NCI-H345 treated with DMSO at 0.1 percent for 48 hours (cell line): Measurements from ENCODE around the gene ODF2L.

Source experiments
- DNase-seq: peaks from one replicate; lab custom pipeline; 2025; ENCODE audit not compliant: unreplicated experiment; lab: John Stamatoyannopoulos, UW

ODF2L gene, protein sequence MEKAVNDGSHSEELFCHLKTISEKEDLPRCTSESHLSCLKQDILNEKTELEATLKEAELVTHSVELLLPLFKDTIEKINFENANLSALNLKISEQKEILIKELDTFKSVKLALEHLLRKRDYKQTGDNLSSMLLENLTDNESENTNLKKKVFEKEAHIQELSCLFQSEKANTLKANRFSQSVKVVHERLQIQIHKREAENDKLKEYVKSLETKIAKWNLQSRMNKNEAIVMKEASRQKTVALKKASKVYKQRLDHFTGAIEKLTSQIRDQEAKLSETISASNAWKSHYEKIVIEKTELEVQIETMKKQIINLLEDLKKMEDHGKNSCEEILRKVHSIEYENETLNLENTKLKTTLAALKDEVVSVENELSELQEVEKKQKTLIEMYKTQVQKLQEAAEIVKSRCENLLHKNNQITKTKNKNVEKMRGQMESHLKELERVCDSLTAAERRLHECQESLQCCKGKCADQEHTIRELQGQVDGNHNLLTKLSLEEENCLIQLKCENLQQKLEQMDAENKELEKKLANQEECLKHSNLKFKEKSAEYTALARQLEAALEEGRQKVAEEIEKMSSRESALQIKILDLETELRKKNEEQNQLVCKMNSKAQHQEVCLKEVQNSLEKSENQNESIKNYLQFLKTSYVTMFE

DNA sequence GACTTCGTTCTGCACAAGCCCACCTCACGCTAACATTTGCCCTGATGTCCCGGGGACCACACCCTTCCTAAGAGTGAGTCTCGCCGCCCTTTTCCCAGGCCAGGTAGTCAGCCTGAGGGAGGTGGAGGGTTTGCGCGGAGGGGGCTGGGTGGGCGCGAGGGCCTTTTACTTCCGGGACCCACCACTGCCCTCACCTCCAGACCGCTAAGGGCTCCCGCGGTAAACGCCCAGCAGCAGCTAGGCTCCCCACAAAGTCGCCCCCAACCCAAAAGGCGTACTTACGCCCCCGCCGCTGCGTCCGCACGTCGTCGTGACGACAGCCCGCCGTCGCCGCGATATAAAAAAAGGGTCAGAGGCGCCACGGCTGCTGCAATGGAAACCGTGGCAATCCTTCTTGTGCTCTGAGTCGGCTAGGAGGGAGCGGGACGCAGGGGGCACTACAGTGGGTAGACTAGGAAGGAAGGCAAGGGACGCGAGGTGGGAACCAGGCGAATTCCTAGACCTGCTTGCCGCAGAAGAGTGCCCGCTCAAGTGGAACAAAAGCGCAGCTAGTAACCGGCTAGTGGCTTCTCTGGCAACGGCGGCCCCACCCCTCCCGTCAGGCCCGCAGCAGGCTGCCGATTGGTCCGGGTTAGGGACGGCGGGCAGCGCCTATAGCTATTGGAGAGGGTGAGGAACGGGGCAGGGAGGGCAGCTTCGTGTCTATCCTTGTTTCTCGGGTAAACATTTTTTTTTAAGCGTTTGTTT is at the start of gene ODF2L:
Gene ODF2L (minus strand): TSS at position 573 of the 747 bp plus-strand sequence. CDS start 9,296 bp downstream, outside the sequence.
- peak; percentile 73 for DNase-seq

DNA sequence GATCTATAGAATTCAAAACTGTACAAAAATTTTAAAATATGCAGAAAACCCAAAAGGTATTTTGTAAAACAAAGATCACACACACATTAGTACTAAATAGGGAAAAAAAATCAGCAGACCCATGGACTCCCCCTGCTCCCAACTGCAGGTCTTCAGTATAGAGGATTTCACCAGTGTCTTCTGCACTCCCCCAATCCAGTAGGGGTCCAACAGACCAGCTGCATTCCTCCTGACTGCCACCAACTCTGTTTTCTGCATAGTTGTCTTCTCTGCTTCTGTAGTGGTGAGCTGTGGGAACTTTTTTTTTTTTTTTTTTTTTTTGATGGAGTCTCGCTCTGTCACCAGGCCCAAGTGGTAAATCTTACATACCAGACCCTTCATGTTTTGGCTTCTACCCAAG is 49.8 kb upstream of the ODF2L start:
- no peak for DNase-seq

DNA sequence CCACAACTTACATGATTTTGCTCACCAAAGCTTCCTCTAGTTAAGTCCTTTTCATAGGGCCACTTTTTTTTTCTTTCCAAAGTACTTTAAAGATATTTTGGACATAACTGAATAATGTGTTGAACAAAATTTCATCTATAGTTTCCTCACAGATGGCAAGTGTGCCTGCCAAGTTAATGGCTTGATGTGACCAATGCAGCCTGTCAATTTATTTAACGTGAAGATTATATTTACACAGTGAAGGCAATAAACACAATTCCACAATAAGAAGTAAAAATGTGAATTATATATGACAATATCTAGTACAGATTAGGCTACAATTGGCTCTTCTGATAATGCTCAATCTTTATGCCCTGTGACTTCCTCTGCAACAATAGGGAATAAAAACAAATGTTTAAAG is 45.9 kb upstream of the ODF2L start:
- no peak for DNase-seq

DNA sequence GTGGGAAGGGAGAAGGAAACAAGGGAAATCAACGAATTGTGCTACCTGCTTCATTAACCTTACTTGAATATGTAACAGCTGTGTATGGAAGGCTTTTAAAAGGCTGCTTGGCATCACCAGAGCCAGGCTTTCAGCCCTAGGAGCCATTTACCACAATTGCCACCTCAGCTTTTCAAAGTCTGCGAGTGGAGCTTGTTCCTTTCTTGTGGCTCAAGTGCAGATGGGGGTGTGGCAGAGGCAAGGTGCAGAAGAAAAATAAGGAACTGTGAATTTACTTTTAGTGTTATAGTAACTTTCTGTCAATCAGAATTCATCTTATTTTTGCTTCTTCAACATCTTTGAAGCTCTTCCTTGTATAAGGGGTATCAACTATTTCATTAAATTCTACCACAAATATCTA is 45.5 kb upstream of the ODF2L start:
- DNase-seq: no peak

DNA sequence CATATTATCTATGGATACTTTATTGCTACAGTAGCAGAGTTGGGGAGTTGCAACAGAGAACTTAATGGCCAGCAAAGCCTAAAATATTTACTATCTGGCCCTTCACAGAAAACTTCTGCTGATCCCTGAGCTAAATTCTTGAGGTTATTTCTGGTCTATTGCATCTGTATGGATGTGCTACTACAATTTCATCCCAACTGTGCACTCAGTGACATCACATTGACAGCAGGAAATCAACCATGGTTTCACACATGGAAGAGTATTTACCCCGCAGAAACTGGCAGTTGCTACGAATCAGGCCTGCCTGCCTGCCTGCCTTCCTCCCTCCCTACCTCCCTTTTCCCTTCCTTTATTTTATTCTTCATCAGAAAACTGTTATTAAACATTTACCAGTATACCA is 39.9 kb upstream of the ODF2L start:
- peak; percentile 27 for DNase-seq

DNA sequence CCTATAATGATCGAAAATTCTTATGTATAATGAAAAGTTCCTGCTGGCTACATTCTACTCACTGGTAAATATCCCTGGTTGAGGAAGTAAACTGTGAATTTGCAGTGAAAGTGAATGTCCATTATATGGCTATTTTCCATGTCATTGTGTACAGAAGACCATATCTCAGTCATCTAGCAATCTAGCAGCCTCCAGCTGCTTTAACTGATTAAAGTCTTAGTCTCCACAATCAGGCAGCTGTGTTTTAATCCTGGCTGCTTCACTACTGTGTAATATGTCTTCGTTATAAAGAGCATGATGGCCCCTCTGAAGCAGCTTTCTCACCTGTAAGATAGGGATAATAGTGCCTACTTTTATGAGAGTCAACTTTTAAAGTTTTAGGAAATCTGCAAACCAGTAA is 39.2 kb upstream of the ODF2L start:
- no peak for DNase-seq

DNA sequence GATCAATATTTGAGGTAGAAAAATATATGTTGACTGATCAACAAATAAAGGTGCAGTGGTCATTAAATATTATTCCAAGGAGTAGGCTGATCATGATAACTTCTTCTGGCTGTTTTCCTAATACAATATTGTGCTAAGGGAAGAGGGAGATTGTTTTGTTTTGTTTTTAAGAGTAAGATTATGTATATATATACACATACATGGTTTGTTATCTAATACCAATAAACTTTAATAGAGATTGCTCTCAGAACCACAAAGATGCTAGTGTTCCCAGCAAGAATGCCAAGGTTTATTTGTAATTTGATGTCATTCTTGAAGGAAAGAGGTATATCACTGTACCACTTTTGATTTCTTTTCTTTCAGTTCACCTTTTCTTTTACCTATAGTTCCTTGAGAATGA is 37.9 kb upstream of the ODF2L start:
- no peak for DNase-seq

DNA sequence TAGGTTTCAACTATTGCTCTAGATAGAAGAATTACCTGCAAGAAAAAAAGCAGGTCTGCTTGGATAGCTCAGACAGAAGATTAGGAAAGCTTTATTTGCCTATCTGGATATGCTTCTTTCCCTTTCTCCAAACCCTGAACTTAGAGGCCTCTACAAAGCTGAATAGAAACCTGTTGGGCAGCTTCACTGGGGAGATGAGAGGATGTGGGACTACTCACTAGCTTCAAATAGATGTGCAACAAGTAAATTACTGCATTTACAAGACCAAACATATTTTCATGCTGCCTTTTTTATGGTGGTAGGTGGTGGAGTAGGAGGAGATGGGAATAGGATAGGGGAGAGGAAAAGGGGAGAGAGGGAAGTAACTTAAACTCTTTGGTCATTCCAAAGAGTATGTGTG is 34.3 kb upstream of the ODF2L start:
- DNase-seq: no peak

DNA sequence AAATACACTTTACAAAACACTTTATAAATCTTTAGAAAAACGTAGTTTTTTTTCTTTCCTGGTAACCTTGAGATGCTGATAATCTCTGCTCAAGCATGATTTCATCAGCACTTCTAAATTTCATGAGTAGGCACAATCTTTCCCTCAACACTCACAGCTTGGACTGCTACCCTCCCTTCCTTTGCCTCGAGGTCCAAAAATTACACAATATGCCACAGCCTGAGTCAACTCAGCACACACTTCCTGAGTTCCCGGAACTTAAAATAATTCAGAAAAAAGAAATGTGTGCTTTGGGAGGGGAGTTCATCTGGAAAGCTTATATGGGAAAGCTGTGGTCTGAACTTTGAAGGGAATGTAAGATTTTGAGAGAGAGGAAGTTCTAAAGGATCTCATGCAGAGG is 33.7 kb upstream of the ODF2L start:
- no peak for DNase-seq

DNA sequence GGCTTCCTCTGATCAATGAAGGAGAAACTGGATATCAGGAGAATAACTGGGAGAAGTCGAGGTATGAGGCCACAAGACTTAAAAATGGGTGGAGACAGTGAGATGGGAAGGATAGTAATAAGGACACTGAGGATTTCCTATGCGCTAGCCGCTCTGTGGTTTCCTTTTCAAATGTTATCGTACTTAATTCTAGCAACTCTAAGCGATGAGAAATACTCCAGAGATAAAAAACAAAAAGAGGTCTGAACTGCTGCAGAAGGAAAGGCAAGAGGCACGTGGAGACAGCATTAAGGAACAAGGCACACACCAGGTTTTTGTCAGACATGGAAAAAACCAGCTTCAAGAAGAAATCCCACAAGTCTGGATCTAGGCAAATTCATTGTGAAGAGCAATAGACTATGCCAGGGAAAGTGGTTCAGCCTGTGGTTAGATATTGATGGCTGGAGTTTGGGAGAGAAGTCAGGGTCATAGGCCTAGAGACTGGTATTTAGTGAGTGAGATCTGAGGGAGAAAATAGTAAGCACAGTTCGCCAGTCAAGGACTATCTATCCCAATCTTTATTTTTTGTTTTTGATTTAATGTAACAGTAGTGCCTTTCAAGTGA is 33.1 kb upstream of the ODF2L start:
- DNase-seq: no peak

DNA sequence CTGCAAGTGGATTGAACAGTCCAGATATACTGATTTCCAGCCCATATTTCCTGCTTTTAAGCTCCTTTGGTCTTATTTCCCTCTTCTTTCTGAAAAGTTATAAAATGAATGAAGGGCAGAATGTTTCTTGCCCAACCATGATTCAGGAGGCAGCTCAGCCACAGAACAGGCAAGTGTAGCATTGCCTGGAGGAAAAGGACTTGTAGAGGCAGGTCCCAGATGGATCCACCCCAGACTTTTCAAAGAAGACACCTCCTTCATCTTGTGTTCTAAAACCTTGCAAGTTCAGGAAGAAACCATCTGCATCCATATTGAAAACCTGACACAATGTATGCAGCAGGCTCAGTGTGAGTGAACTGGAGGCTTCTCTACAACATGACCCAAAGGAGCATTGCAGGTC is 27.8 kb upstream of the ODF2L start, which contains the start of gene CLCA2:
Gene CLCA2 (plus strand): TSS at position 299 of the 400 bp plus-strand sequence. CDS start 77 bp downstream, at position 376.
- no peak for DNase-seq

DNA sequence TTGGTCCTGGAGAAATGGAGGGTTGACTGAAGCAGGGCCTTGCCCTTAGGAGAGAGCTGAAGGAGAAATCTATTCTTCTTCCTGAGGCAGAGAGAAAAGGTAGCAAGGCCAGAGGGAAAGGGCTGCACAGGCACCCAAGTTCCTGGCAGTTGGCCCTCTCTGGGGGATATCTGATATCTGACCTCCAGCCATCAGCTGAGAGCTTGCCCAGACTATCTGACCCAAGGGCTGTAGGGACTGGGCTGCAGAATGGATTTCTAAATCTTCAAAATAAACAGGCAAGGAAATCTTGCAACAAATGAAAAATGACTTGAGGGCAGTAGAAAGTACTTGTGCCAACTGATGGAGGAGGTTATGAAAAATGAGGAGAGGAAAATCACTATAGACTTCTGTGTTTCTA is 27.4 kb upstream of the ODF2L start:
- no peak for DNase-seq

DNA sequence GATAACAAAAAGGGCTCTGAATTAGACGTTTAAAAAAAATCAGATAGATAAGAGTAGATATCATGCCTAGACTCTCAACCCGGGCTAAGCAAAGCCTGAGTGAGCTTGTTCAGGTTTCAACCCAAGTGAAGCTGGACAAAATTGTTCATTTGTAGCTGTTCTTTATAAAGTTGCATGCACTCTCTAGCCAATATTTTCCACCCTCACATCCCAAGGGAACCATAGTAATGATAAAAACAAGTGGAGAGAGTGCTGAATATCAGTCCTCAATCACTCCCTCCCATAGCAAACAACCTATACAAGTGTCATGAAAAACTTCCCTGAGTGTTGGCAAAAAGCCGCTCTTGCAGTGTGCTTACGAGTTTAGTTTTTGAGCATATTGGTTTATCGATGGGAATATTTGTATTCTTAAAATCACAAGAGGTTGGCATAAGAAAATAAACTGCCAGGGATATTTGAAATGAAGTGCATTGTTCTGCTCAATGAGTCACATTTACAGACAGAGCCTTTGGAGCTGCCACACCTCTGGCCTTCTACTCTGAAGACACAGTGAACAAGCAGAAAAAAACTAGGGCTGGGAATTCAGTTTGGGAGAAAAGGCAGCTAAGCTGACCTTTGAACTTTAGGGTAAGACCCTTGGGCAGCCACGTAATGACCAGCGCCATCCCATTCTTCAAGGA is 25.6 kb upstream of the ODF2L start:
- DNase-seq: no peak

DNA sequence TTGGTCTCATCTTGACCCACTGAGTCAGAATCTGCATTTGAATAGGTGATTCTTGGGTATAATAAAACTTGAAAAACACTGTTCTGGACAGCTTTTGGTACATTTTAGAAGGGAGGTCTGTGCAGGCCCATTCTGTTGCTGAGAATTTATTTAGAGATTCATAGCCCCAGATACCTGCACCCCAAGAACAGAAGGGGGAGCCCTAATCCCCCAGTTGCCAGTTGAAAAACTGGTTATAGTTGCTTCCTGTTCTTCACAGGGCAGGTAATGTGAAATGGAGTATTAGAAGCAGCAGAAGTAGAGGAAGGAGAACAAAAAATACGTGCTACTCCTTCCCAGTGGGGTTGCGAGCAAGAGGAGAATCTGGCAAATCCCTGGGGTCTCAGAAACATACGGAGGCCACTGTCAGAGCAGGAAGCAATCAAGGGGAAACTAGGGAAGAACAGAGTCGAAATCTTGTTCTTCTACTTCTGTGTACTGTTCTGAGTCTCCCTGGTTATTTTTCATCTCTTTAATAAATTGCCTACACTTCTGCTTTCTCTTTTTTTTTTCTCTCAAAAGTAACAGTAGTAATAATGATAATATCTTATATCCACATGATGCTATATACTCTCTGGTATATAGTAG is 23.3 kb upstream of the ODF2L start:
- no peak for DNase-seq

DNA sequence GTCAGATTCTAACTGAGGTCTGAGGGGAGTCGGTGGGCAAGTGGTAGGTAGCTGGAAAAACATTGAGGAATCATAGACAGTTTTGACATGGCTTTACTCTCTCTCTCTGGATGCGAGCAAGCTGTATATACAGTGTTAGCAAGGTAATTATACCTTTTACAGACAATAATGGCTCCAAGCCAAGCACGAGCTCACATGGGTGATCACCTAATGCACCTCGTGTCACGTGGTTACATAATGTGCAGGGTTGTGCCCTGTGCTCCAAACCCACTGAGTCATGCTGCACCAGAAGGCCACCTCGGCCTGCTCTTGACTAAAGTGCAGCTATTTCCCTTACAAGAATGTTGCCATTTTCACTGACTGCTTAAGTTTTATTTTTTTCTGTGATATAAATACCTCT is 20.2 kb upstream of the ODF2L start:
- peak; percentile 71 for DNase-seq

DNA sequence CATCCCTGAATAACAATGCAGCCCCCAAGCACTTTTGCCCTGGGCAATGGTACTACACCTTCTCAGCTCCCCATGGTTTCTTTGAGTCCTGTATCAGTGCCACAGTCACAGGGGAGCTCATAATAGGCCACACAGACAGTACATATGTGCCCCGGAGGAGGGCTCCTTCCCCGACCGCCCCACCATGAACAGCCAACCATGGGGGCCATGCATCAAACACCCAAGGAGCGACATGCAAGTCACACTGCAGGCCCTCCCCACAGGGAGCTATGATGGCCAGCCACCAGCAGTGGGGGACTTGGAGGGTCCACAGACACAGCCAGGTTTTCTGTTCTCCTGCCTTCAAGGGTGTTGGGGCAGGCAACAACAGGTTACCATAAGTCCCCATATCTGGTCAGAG is 14.8 kb upstream of the ODF2L start:
- DNase-seq: no peak

DNA sequence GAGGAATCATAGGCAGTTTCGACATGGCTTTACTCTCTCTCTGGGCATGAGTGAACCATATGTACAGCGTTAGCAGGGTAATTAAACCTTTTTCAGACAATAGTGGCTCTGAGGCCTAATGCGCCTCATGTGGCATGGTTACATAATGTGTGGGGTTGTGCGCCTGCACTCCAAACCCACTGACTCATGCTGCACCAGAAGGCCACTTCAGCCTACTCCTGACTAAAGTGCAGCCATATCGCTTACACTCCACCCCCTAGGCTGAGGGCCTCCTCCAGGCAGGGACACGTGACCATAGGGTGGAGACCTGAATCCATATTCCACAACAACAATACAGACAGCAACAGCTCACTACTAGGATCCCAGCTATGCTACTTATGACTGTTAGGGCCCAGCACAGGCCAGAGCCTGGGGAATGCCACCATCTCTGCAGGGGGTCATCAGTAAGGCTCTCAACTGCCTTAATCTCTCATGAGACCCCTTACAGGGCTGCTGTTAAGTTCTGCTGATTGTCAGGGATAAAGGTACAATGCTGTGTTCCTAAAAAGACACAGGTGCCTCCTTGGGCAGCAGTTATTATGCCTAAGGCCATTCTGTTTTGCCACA is 13.4 kb upstream of the ODF2L start:
- DNase-seq: peak; percentile 42

DNA sequence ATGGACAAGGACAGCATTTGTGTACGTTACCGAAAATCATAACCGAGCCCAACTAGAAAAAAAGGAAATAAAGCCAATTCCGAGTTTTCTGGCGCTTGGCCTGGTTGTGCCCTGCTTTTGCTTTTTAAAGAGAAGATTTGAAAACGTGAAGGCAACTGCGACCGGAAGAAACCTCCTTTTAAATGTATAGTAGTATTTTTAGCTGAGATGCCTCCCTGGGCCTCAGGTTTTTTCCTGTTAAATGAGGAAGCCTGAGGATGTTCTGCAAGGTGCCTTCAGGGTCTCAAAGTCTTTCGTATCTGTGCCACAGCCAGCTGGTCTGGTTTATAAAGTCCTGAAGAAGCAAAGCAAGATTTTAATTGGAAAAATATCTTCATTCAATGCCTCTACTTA is 371 bp upstream of the ODF2L start:
- DNase-seq: no peak

DNA sequence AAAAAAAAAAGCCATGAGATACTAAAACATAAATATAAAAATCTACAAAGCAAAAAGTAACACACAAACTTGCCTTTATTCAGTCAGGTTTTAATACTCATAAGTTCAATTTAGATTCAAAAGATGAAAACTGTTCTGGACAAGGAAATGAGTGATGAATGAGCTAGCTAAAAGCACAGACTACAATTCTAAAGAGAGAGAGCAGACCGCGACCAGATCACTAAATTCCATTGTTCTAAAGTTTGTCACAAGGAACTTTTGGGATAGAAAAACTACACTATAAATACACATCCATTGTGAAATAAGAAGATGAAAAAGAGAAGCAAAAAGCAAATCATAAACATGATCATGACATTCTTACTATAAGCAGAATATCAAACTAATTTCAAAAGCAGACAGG is 1.7 kb downstream of the ODF2L start:
- no peak for DNase-seq

DNA sequence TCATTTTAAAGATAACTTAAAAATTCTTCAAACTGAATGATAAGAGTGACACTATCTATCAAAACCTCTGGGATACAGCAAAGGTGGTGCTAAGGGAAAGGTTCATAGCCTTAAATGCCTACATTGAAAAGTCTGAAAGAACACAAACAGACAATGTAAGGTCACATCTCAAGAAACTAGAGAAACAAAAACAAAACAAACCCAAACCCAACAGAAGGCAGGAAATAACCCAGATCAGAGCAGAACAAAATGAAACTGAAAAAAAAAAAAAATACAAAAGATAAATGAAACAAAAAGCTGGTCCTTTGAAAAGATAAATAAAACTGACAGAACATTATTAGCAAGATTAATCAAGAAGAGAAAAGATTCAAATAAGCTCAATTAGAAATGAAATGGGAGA is 6.8 kb downstream of the ODF2L start:
- no peak for DNase-seq
